ENCODE results near the gene NKG7.

The NKG7 gene

DNA sequence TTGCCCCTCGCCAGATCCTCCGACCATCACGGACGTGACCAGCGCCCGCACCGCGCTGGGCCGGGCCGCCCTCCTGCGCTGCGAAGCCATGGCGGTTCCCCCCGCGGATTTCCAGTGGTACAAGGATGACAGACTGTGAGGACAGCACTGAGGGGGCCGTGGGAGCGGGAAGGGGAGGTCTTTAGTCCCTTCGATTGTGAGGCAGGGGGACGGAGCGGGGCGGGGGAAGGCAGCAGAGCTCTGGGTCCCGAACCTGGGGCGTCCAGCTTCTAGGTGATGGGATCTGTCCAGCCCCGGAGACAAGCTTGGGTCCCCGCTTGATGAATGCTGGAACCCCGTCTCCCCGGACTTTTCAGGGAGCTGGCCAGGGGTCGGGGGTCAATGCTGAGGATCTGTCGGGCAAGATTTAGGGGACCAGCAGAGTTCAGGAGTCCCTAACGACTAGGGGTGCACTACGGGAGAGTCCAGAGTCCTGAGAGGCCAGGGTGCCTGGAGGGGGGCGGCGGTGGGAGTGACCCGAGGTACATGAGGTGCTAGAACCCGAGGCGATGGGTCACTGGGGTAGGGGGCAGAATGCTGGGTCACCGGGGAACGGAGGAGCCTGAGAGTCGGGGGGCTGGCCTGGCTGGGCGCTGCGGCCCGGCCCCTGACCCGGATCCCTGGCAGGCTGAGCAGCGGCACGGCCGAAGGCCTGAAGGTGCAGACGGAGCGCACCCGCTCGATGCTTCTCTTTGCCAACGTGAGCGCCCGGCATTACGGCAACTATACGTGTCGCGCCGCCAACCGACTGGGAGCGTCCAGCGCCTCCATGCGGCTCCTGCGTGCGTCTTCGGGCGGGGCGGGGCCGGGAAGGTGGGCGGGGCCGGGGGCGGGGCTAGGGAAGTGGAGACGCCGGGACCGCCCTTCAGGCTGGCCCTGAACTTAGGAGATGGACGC, 45.1 kb downstream of the NKG7 start:
- DNase-seq (ENCODE audit: insufficient read length, low spot score) = no peak
- FAIRE-seq = no peak
- TF ChIP-seq POLR2A (IDR thresholded peaks at IDR 0.05; ENCODE audit: low read depth, low read length) = no peak

DNA sequence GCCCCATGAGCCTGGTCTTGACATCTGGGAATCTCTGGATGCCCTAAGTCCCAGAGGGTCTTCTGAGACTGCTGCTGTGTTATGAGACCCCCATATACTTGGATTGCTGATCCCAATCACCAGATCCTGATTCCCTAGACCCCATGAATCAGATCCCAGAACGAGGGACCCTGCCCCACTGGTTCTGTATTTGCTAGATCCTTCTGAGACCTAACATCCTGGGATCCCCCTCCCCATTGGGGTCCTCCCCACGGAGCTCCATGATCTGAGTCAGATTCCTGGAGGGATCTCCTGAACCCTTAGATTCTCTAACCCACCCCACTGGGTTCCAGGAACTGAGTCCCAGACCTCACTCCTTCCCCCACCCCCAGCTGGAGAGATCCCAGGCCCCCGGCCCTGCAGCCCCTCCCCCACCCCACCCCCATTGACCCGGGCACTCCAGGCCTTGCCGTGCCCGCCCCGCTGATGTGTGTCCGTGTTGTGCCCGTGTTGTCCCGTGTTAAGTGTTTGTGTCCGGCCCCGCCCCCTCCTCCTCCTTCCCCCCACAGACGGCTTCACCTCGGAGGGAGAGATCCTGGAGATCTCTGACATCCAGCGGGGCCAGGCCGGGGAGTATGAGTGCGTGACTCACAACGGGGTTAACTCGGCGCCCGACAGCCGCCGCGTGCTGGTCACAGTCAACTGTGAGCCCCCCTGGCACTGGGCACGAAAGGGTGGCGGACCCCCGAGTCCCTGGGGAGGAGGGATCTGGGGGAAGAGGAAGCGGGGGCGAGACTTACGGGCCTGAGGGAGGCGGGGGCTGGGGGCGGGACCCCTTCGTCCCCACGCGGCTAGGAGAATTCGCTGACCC, 46.0 kb downstream of the NKG7 start:
- no peak for FAIRE-seq
- TF ChIP-seq POLR2A (IDR thresholded peaks at IDR 0.05; ENCODE audit: low read depth, low read length) = no peak
- no peak for DNase-seq (ENCODE audit: insufficient read length, low spot score)

DNA sequence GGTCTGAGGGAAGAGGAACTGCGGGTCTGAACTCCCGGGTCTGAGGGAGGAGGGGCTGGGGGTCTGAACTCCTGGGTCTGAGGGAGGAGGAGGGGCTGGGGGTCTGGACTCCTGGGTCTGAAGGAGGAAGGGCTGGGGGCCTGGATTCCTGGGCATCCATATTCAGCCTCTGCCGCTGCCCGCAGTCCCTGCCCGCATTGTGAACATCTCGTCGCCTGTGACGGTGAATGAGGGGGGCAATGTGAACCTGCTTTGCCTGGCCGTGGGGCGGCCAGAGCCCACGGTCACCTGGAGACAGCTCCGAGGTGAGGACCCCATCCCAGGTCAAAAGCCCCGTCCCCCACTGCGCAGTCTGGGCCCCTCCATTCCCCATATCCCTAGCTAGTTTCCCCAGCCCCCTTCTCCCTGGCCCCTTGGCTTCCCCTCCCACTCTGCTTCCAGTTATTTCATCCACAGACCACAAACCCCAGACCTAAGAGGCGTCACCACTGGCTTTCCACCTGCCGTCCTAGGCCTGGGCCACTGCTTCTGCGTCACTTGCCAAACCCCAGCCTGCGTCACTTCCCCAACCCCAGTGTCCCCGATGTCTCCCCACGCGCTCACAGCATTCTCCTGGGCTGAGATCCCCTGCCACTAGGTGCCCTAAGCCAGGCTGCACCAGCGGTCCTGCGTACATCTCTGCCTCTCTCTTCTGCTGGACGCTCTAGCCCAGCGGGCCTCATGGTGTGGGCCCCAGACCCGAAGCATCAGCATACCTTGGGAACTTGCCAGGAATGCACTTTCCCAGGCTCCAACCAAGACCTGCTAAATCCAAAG, 47.1 kb downstream of the NKG7 start:
- no peak for DNase-seq (ENCODE audit: insufficient read length, low spot score)
- no peak for FAIRE-seq
- no peak for TF ChIP-seq POLR2A (IDR thresholded peaks at IDR 0.05; ENCODE audit: low read depth, low read length)

DNA sequence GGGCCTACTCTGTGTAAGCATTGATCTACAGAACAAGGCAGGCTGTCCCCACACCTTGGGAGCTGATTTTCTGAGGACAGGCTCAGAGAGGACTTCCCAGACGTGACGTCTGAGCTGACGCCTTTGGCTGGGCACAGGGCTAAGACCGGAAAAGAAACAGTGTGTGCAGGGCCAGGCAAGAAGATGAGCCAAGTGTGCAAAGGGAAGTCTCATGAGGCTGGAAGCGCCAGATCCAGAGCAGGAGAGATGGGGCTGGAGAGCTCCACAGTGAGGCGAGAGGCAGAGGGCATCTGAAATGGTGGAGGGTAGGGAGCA, 48.3 kb downstream of the NKG7 start:
- FAIRE-seq = no peak
- no peak for DNase-seq (ENCODE audit: insufficient read length, low spot score)
- TF ChIP-seq POLR2A (IDR thresholded peaks at IDR 0.05; ENCODE audit: low read depth, low read length) = no peak

DNA sequence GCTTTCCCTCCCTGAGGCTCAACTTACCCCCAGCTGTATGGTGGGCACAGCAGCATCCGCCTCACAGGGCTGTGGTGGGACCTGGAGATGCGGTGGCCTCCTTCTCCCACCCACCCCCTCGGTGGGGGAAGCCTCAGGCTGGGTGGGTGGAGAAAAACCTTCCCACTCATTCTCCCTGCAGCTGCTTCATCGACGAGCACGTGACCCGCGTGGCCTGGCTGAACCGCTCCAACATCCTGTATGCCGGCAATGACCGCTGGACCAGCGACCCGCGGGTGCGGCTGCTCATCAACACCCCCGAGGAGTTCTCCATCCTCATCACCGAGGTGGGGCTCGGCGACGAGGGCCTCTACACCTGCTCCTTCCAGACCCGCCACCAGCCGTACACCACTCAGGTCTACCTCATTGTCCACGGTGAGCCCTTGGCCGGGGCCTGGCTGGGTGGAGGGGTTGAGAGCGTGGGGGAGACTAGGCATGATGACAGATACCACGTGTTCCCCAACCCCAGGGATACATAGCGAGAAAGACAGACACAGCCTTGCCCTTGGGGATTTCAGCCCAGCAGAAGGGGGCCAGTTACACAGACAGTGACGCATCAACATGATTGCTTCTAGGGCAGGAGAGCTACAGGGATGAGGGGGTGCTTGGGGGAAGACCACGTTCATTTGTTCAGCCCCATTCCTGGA, 48.8 kb downstream of the NKG7 start:
- TF ChIP-seq POLR2A (IDR thresholded peaks at IDR 0.05; ENCODE audit: low read depth, low read length) = no peak
- no peak for FAIRE-seq
- DNase-seq (ENCODE audit: insufficient read length, low spot score) = no peak

DNA sequence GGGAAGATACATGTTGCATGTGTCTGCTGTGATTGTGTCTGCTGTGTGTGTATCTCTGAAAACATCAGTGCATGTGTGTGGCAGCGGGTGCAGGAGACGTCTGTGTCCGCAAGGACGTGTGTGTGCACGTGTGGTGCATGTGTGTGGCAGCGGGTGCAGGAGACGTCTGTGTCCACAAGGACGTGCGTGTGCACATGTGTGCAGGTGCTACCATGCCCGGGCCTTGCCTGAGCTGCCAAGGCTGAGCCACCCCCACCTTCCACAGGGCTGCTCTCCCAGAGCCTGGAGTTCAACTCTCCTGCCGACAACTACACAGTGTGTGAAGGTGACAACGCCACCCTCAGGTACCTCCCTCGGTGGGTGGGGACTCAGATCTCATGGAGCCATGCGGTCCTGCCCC, 50.7 kb downstream of the NKG7 start:
- TF ChIP-seq POLR2A (IDR thresholded peaks at IDR 0.05; ENCODE audit: low read depth, low read length) = no peak
- no peak for DNase-seq (ENCODE audit: insufficient read length, low spot score)
- no peak for FAIRE-seq
